Bone marrow (tissue), 2 donors: ENCODE data around the gene HOXB8.
A peak's percentile ranks its signal among the peaks of the same experiment; 100 is the strongest.

Source experiments
- DNase-seq, 2 donors: peaks; one replicate each; lab custom pipeline; 2025; lab: John Stamatoyannopoulos, UW

HOXB8 gene

GRCh38 chr17:48610282-48611211, 4.5 kb downstream of the HOXB8 start, which contains the start of gene HOXB7:
Gene HOXB7, minus strand, starts transcription at chr17:48611017. Its CDS starts 99 bp downstream, at chr17:48610918.
- peak in 1 of 2 donors; percentile 70 for DNase-seq

- DNase-seq, result no peak
Measured at GRCh38 chr17:48609759-48610281, 5.3 kb downstream of the HOXB8 start.

GRCh38 chr17:48609033-48609432, 6.1 kb downstream of the HOXB8 start:
- no peak for DNase-seq

- no peak for DNase-seq
Measured at GRCh38 chr17:48608494-48608834, 6.6 kb downstream of the HOXB8 start.

- DNase-seq, result no peak
Measured at GRCh38 chr17:48606892-48607614, 8.0 kb downstream of the HOXB8 start.

GRCh38 chr17:48605991-48606891, 8.9 kb downstream of the HOXB8 start:
- DNase-seq, result no peak

- no peak for DNase-seq
Measured at GRCh38 chr17:48605409-48605919, 9.6 kb downstream of the HOXB8 start.

GRCh38 chr17:48604770-48605329, 10.2 kb downstream of the HOXB8 start, which contains the start of gene HOXB6:
Gene HOXB6, minus strand, starts transcription at chr17:48604986. Its CDS starts 6,836 bp downstream, at chr17:48598150.
- no peak for DNase-seq

- no peak for DNase-seq
Measured at GRCh38 chr17:48603959-48604769, 10.9 kb downstream of the HOXB8 start.

- DNase-seq, result no peak
Measured at GRCh38 chr17:48601539-48602425, 13.3 kb downstream of the HOXB8 start.

- DNase-seq, result no peak
Measured at GRCh38 chr17:48601207-48601538, 13.9 kb downstream of the HOXB8 start.

- DNase-seq, result no peak
Measured at GRCh38 chr17:48600244-48601098, 14.6 kb downstream of the HOXB8 start.

GRCh38 chr17:48599354-48599753, 15.7 kb downstream of the HOXB8 start:
- DNase-seq, result no peak

GRCh38 chr17:48598736-48599135, 16.4 kb downstream of the HOXB8 start:
- DNase-seq, result no peak

- DNase-seq, result peak in 1 of 2 donors; percentile 86
Measured at GRCh38 chr17:48597778-48598631, 17.1 kb downstream of the HOXB8 start.

- DNase-seq, result peak in 1 of 2 donors; percentile 79
Measured at GRCh38 chr17:48597528-48597777, 17.6 kb downstream of the HOXB8 start.

GRCh38 chr17:48596735-48597527, 18.2 kb downstream of the HOXB8 start:
- DNase-seq, result no peak
